Cardiac fibroblast (primary cell): ENCODE data around the gene DUS1L.

Source experiments
- DNase-seq, 2 donors: peaks; one replicate each; pipeline versions ENCODE4 v3.0.0 to v3.0.0-alpha.2; 2010; ENCODE audit warnings: low read depth in 2 of 2
- H3K4me3 ChIP-seq, 2 donors: replicated peaks in 1 of 2; 1 replicate in 1 of 2; 2 replicates in 1 of 2; pipeline ENCODE4 v1.5.1; 2011; ENCODE audit warnings: low read depth in 2 of 2, low read length in 2 of 2, mild to moderate bottlenecking in 2 of 2, moderate library complexity in 1 of 2
- CTCF ChIP-seq: IDR thresholded peaks from one replicate; pipeline ENCODE4 v1.5.1; 2011; ENCODE audit warnings: low read depth, mild to moderate bottlenecking, low read length, inconsistent platforms

DUS1L gene

DNA sequence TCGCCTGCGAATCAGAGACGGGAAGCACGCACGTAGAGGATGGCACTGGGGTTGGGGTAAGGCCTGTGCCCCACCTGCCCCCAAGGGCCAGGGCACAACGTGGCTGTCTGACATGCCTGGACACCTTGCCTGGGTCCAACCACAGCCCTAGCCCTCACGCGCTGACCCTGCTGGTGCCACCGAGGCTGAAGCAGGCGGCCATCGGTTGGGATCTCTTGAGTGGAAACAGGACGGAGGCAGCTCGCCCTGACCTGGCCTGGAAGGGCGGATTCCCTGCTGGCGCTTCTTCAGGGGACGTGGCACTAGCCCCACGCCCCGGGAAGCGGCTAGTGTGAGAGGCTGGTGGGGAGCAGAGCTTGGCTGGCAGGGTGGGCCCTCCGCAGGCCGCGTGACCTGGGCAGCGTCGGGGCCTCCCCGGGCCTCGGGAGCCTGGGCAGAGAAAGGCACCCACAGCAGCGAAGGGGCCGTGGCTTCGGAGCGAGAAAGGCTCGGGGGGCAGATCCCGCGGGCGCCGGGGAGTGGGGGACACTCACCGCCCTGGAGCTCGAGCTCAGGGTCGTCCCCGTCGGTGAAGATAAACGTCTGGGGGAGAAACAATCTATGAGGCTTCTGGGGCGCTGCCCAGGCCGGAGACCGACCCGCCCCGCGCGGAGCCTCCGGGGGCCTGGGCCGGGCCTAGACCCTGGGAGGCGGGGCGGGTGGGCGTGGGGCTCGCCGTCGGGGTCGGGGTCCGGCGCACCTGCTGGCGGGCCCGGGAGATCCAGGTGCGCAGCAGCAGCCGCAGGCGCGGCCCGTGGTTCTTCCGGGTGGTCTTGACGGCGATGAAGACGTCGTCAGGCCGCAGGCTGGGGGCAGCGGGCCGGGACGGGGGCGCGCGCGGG is 14.6 kb downstream of the DUS1L start:
- DNase-seq = no peak
- no peak for TF ChIP-seq CTCF

DNA sequence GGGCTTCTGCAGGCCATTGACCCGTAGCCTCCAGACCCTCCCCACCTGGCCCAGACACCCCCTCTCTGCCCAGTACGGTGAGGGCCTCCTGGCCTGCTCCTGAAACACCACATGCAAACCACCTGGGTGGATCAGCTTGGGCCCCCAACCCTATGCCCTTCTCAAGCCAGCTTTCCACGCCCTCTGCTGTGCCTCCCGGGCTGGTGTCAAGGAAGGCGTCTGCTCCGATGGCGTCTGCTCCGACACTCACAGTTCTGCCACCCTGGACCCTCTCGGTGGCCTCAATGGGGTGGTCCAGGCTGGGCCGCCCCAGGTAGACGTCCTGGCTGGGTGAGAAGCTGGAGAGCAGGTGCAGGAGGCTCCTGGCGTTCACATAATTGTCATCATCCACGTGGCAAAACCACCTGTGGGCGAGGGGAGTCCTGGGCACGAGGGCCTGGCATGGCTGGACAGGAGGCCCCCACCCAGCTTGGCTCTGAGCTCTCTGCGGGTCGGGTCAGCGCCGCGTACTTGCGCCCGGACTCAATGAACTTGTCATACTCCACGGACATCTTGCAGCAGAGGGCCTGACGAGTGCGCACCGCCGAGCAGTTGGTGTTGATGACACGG is 15.3 kb downstream of the DUS1L start:
- TF ChIP-seq CTCF = no peak
- DNase-seq = no peak
- peak overlapping the region; percentile 51 to 80 for H3K4me3 ChIP-seq

More for the DNA sequence above, 14.6 kb downstream of the DUS1L start:
- peak overlapping the region; percentile 51 to 80 for H3K4me3 ChIP-seq

GRCh38 chr17:82049521-82049971 is 16.1 kb downstream of the DUS1L start:
- no peak overlapping the region for H3K4me3 ChIP-seq
- no peak for DNase-seq
- no peak for TF ChIP-seq CTCF

DNA sequence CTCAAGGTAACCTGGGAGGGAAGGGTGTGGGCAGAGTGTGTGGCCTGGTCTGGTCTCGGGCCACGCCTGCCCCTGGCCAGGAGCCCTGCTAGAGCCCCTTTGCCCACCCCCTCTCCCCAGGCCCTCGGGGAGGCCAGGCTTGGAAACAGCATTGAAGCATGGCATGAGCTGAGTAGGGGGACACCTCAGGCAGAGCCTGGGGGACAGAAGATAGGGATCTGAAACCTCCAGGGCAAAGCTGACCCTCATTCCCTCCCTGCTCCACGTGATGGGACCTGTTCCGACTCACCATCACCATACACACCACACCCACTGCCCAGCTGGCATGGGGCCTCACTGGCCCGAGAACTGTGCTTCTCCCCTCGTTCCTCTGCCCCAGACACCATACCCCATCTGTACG is 16.5 kb downstream of the DUS1L start:
- no peak for DNase-seq
- no peak for TF ChIP-seq CTCF
- no peak overlapping the region for H3K4me3 ChIP-seq

DNA sequence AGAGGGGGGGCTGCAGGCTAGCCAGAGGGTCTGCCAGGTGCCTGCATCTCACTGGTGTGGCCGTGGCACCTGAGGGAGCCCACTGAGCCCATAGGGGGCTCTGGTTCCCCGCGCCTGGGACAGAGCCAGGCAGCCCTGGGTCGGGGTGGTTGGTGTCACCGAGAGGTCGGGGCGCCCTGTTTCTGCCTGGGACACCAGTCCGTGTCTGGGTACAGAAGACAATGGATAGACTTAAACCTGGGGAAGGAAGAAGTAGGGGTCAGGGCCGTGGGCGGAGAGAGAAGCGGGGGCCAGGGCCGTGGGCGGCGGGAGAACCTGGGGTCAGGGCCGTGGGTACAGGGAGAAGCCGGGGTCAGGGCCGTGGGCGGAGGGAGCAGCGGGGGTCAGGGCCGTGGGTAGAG is 17.0 kb downstream of the DUS1L start:
- DNase-seq = no peak
- no peak for TF ChIP-seq CTCF
- no peak overlapping the region for H3K4me3 ChIP-seq

- no peak overlapping the region for H3K4me3 ChIP-seq
- TF ChIP-seq CTCF = no peak
- DNase-seq = no peak
Observed at GRCh38 chr17:82047914-82048570, 17.6 kb downstream of the DUS1L start.
